IPS DF 4.7 (cell line): ENCODE measurements around the gene LY6G6C.
A peak's percentile ranks its signal among the peaks of the same experiment; 100 is the strongest.

Experiments used
- DNase-seq: peaks from one replicate; pipeline ENCODE4 v3.0.0-alpha.2; 2013; ENCODE audit warnings: low spot score; ENCODE audit errors: extremely low read depth

Gene LY6G6C

GRCh38 chr6:31741815-31742214 lies 20.3 kb upstream of the LY6G6C start:
- no peak for DNase-seq

GRCh38 chr6:31740397-31741223 lies 19.1 kb upstream of the LY6G6C start:
- no peak for DNase-seq

GRCh38 chr6:31739639-31740396 lies 18.3 kb upstream of the LY6G6C start, which contains the start of gene MSH5:
MSH5 (plus strand) TSS chr6:31740005; CDS start chr6:31740467, 462 bp downstream.
- DNase-seq = peak; percentile 97

GRCh38 chr6:31737991-31738979 lies 16.7 kb upstream of the LY6G6C start:
- DNase-seq = no peak

GRCh38 chr6:31737315-31737990 lies 15.9 kb upstream of the LY6G6C start:
- no peak for DNase-seq

- DNase-seq = no peak
Measured at GRCh38 chr6:31736768-31737314, 15.3 kb upstream of the LY6G6C start.

GRCh38 chr6:31736021-31736767 lies 14.6 kb upstream of the LY6G6C start, which contains the start of gene CLIC1:
CLIC1 (minus strand) TSS chr6:31736530; CDS start chr6:31736300, 230 bp downstream.
- DNase-seq = no peak

GRCh38 chr6:31734821-31735406 lies 13.4 kb upstream of the LY6G6C start:
- DNase-seq = peak; percentile 49

GRCh38 chr6:31734247-31734820 lies 12.8 kb upstream of the LY6G6C start:
- no peak for DNase-seq

GRCh38 chr6:31733734-31734133 lies 12.2 kb upstream of the LY6G6C start:
- DNase-seq = no peak

GRCh38 chr6:31732029-31732428 lies 10.5 kb upstream of the LY6G6C start:
- no peak for DNase-seq

GRCh38 chr6:31730631-31731086 lies 9.1 kb upstream of the LY6G6C start:
- DNase-seq = no peak

GRCh38 chr6:31729979-31730630 lies 8.6 kb upstream of the LY6G6C start:
- peak; percentile 46 for DNase-seq

GRCh38 chr6:31729515-31729978 lies 8.0 kb upstream of the LY6G6C start:
- peak; percentile 71 for DNase-seq

- DNase-seq = no peak
Measured at GRCh38 chr6:31728767-31729514, 7.4 kb upstream of the LY6G6C start, which contains the start of gene DDAH2. DDAH2 (minus strand) TSS chr6:31729299; CDS start chr6:31729161, 138 bp downstream.

- no peak for DNase-seq
Measured at GRCh38 chr6:31727717-31728671, 6.4 kb upstream of the LY6G6C start.
